Activated T-cell treated with anti-CD3 and anti-CD28 coated beads for 4 hours (primary cell): ENCODE measurements around the gene EDEM1.
"Not testable (repeated sequence)": the region's sequence is repeated elsewhere in the genome, so short reads cannot be mapped to it uniquely, and the experiment has no call there.

Experiments
- DNase-seq: peaks from one replicate; pipeline ENCODE4 v3.0.0-alpha.2; 2020

EDEM1 gene

GRCh38 chr3:5181469-5182141 is 5.9 kb upstream of the EDEM1 start:
- DNase-seq: no peak

- DNase-seq: not testable (repeated sequence)
These were observed 3.8 kb upstream of the EDEM1 start for GRCh38 chr3:5183714-5184113.

- DNase-seq: no peak
These were observed 3.0 kb upstream of the EDEM1 start for GRCh38 chr3:5184499-5184898.

GRCh38 chr3:5185093-5185673 is 2.3 kb upstream of the EDEM1 start:
- DNase-seq: no peak

GRCh38 chr3:5186089-5186857 is 1.2 kb upstream of the EDEM1 start:
- no peak for DNase-seq

GRCh38 chr3:5186858-5187155 is 700 bp upstream of the EDEM1 start:
- DNase-seq: no peak

GRCh38 chr3:5187920-5188418 is 462 bp downstream of the EDEM1 start:
- DNase-seq: peak; percentile 26

GRCh38 chr3:5188419-5189221 is 1.1 kb downstream of the EDEM1 start:
- DNase-seq: peak; percentile 47

GRCh38 chr3:5190147-5190791 is 2.8 kb downstream of the EDEM1 start:
- no peak for DNase-seq

GRCh38 chr3:5191555-5192304 is 4.2 kb downstream of the EDEM1 start:
- no peak for DNase-seq

- DNase-seq: no peak
These were observed 5.3 kb downstream of the EDEM1 start for GRCh38 chr3:5192571-5193365.

- DNase-seq: no peak
These were observed 6.8 kb downstream of the EDEM1 start for GRCh38 chr3:5194341-5194740.

GRCh38 chr3:5194801-5195509 is 7.4 kb downstream of the EDEM1 start:
- no peak for DNase-seq

GRCh38 chr3:5195605-5196004 is 8.1 kb downstream of the EDEM1 start:
- DNase-seq: no peak

- DNase-seq: no peak
These were observed 9.5 kb downstream of the EDEM1 start for GRCh38 chr3:5197022-5197421.

GRCh38 chr3:5197470-5198312 is 10.2 kb downstream of the EDEM1 start:
- DNase-seq: no peak

- no peak for DNase-seq
These were observed 10.8 kb downstream of the EDEM1 start for GRCh38 chr3:5198313-5198677.

- DNase-seq: no peak
These were observed 11.7 kb downstream of the EDEM1 start for GRCh38 chr3:5198986-5199731.

GRCh38 chr3:5201536-5201935 is 14.0 kb downstream of the EDEM1 start:
- DNase-seq: no peak
